BE2C (cell line): ENCODE measurements around the gene SYNPO2.
"Not testable (repeated sequence)": the region's sequence is repeated elsewhere in the genome, so short reads cannot be mapped to it uniquely, and the experiment has no call there.

Source experiments
- DNase-seq: peaks from one replicate; pipeline ENCODE4 v3.0.0-alpha.2; 2020
- H3K27me3 ChIP-seq: fragments of 250-450 bp; sonication (Bioruptor Pico); 2 replicates; pipeline ENCODE4 v1.5.1; 2020; ENCODE audit warnings: mild to moderate bottlenecking
- H3K36me3 ChIP-seq: fragments of 250-450 bp; sonication (Bioruptor Pico); 2 replicates; pipeline ENCODE4 v1.5.1; 2020; ENCODE audit warnings: mild to moderate bottlenecking
- H3K4me1 ChIP-seq: fragments of 250-450 bp; sonication (Bioruptor Pico); 2 replicates; pipeline ENCODE4 v1.5.1; 2020
- H3K4me3 ChIP-seq: 2 replicates; pipeline ENCODE4 v1.5.1; 2011; ENCODE audit warnings: low read depth, low read length
- H3K9me3 ChIP-seq: fragments of 250-450 bp; sonication (Bioruptor Pico); 2 replicates; pipeline ENCODE4 v1.5.1; 2020
- CTCF ChIP-seq: IDR thresholded peaks from 2 replicates; pipeline ENCODE4 v1.5.1; 2012; ENCODE audit warnings: mild to moderate bottlenecking, low read depth, low read length

The SYNPO2 gene

GRCh38 chr4:119040261-119040660, 151.6 kb downstream of the SYNPO2 start:
- H3K9me3 ChIP-seq: no peaks in the 10 kb centered on the region
- H3K27me3 ChIP-seq: no peaks in the 10 kb centered on the region
- no peak overlapping the region for H3K4me3 ChIP-seq
- H3K36me3 ChIP-seq: peaks cover 34% of the 10 kb centered on the region
- DNase-seq: no peak
- peaks cover 18% of the 10 kb centered on the region for H3K4me1 ChIP-seq
- no peak for TF ChIP-seq CTCF

GRCh38 chr4:119040694-119041185, 152.1 kb downstream of the SYNPO2 start:
- Histone ChIP-seq H3K4me3 (no peak overlapping the region), H3K4me1 (peaks cover 18% of the 10 kb centered on the region), H3K36me3 (peaks cover 29% of the 10 kb centered on the region), H3K27me3 (no peaks in the 10 kb centered on the region), H3K9me3 (no peaks in the 10 kb centered on the region)
- TF ChIP-seq CTCF: no peak
- DNase-seq: no peak

- no peak for DNase-seq
- Histone ChIP-seq H3K9me3 (no peaks in the 10 kb centered on the region), H3K4me1 (peaks cover 18% of the 10 kb centered on the region), H3K4me3 (no peak overlapping the region), H3K27me3 (no peaks in the 10 kb centered on the region), H3K36me3 (peaks cover 22% of the 10 kb centered on the region)
- TF ChIP-seq CTCF: no peak
Observed at GRCh38 chr4:119041396-119041795, 152.7 kb downstream of the SYNPO2 start.

- peak; percentile 64 for DNase-seq
- Histone ChIP-seq H3K27me3 (no peaks in the 10 kb centered on the region), H3K4me3 (no peak overlapping the region), H3K36me3 (peaks cover 16% of the 10 kb centered on the region), H3K4me1 (peaks cover 18% of the 10 kb centered on the region), H3K9me3 (no peaks in the 10 kb centered on the region)
- peak; percentile 82 for TF ChIP-seq CTCF
Observed at GRCh38 chr4:119041951-119042560, 153.4 kb downstream of the SYNPO2 start.

- Histone ChIP-seq H3K4me3 (no peak overlapping the region), H3K4me1 (peaks cover 18% of the 10 kb centered on the region), H3K36me3 (peaks cover 3% of the 10 kb centered on the region), H3K9me3 (no peaks in the 10 kb centered on the region), H3K27me3 (no peaks in the 10 kb centered on the region)
- DNase-seq: no peak
- no peak for TF ChIP-seq CTCF
Observed at GRCh38 chr4:119046263-119046662, 157.6 kb downstream of the SYNPO2 start.

GRCh38 chr4:119047059-119047458, 158.4 kb downstream of the SYNPO2 start:
- not testable (repeated sequence) for H3K4me3 ChIP-seq, H3K36me3 ChIP-seq, H3K27me3 ChIP-seq, DNase-seq, H3K9me3 ChIP-seq
- H3K4me1 ChIP-seq: peaks cover 18% of the 10 kb centered on the region
